ENCODE data around the gene SIDT2. TPM values are rescaled to one million over a fixed set of nuclear protein-coding genes. Genes with fewer than 3 reads are reported as not detected.
A peak's percentile ranks its signal among the peaks of the same experiment; 100 is the strongest.

The SIDT2 gene
- total RNA-seq, 1 donor from 2014 or later: 45.4 TPM

- TF ChIP-seq CTCF (IDR thresholded peaks at IDR 0.05): no peak
- intact Hi-C loops (cut with DNase I): no loop called here
- DNase-seq (ENCODE audit: low spot score in 2 of 2): no peak
- no peak overlapping the region for H3K4me3 ChIP-seq
- H3K27ac ChIP-seq: no peak overlapping the region
- no peaks in the 10 kb centered on the region for H3K27me3 ChIP-seq
- peaks cover 44 to 56% of the 10 kb centered on the region in 2 donors for H3K36me3 ChIP-seq
- no peaks in the 10 kb centered on the region for H3K9me3 ChIP-seq
- peaks cover 14 to 22% of the 10 kb centered on the region in 2 donors for H3K4me1 ChIP-seq
These were observed 5.3 kb downstream of the SIDT2 start for GRCh38 chr11:117183724-117184349.

GRCh38 chr11:117185736-117186430 is 7.3 kb downstream of the SIDT2 start:
- H3K27me3 ChIP-seq: no peaks in the 10 kb centered on the region
- no peaks in the 10 kb centered on the region for H3K9me3 ChIP-seq
- no peak overlapping the region for H3K4me3 ChIP-seq
- no peak for TF ChIP-seq CTCF (IDR thresholded peaks at IDR 0.05)
- H3K36me3 ChIP-seq: peaks cover 64 to 77% of the 10 kb centered on the region in 2 donors
- H3K4me1 ChIP-seq: peaks cover 5 to 9% of the 10 kb centered on the region in 2 donors
- no peak overlapping the region for H3K27ac ChIP-seq
- intact Hi-C loops (cut with DNase I): no loop called here
- DNase-seq (ENCODE audit: low spot score in 2 of 2): no peak

GRCh38 chr11:117186431-117186761 is 7.9 kb downstream of the SIDT2 start:
- H3K9me3 ChIP-seq: no peaks in the 10 kb centered on the region
- no peak overlapping the region for H3K27ac ChIP-seq
- DNase-seq (ENCODE audit: low spot score in 2 of 2): peak in 1 of 2 donors; percentile 44
- H3K4me1 ChIP-seq: peaks cover 2 to 4% of the 10 kb centered on the region in 2 donors
- no peak overlapping the region for H3K4me3 ChIP-seq
- TF ChIP-seq CTCF (IDR thresholded peaks at IDR 0.05): no peak
- peaks cover 64 to 78% of the 10 kb centered on the region in 2 donors for H3K36me3 ChIP-seq
- intact Hi-C loops (cut with DNase I): no loop called here
- H3K27me3 ChIP-seq: no peaks in the 10 kb centered on the region

- Histone ChIP-seq H3K27ac (no peak overlapping the region), H3K36me3 (peaks cover 64 to 80% of the 10 kb centered on the region in 2 donors)
- DNase-seq (ENCODE audit: low spot score in 2 of 2): peak in 1 of 2 donors; percentile 44
These were observed 8.5 kb downstream of the SIDT2 start for GRCh38 chr11:117187007-117187406.

GRCh38 chr11:117187428-117187798 is 8.9 kb downstream of the SIDT2 start:
- Histone ChIP-seq H3K9me3 (no peaks in the 10 kb centered on the region), H3K4me1 (no peaks in the 10 kb centered on the region), H3K4me3 (no peak overlapping the region), H3K36me3 (peaks cover 67 to 80% of the 10 kb centered on the region in 2 donors), H3K27ac (no peak overlapping the region), H3K27me3 (no peaks in the 10 kb centered on the region)
- DNase-seq (ENCODE audit: low spot score in 2 of 2): no peak
- no peak for TF ChIP-seq CTCF (IDR thresholded peaks at IDR 0.05)
- intact Hi-C loops (cut with DNase I): no loop called here

More at GRCh38 chr11:117187007-117187406, 8.5 kb downstream of the SIDT2 start:
- Histone ChIP-seq H3K4me3 (no peak overlapping the region), H3K9me3 (no peaks in the 10 kb centered on the region), H3K4me1 (no peaks in the 10 kb centered on the region), H3K27me3 (no peaks in the 10 kb centered on the region)
- intact Hi-C loops (cut with DNase I): no loop called here
- no peak for TF ChIP-seq CTCF (IDR thresholded peaks at IDR 0.05)

Data from ascending aorta (tissue), 2 donors.